Lower lobe of right lung (tissue), 2 donors: ENCODE results near the gene PALM2AKAP2. TPM values are rescaled to one million over a fixed set of nuclear protein-coding genes. Genes with fewer than 3 reads are reported as not detected.

Experiments used
- ATAC-seq, 2 donors: fragments of 200-7000 bp; cut with Tn5 transposase; one replicate each; pipeline ENCODE4 v1.9.1; 2020 to 2022; ENCODE audit warnings: mild to moderate bottlenecking in 2 of 2, moderate library complexity in 2 of 2
- DNase-seq: peaks from one replicate; pipeline ENCODE4 v3.0.0-alpha.2; 2020
- H3K27ac ChIP-seq: fragments of 200-600 bp; one replicate; pipeline ENCODE4 v1.8.0; 2022
- H3K27me3 ChIP-seq: fragments of 200-600 bp; one replicate; pipeline ENCODE4 v1.8.0; 2022; ENCODE audit warnings: low read depth
- H3K36me3 ChIP-seq: fragments of 200-600 bp; one replicate; pipeline ENCODE4 v1.8.0; 2022; ENCODE audit warnings: mild to moderate bottlenecking
- H3K4me1 ChIP-seq: fragments of 200-600 bp; one replicate; pipeline ENCODE4 v1.8.0; 2022
- H3K4me3 ChIP-seq: fragments of 200-600 bp; one replicate; pipeline ENCODE4 v1.8.0; 2022; ENCODE audit warnings: mild to moderate bottlenecking
- H3K9me3 ChIP-seq: fragments of 200-600 bp; one replicate; pipeline ENCODE4 v1.8.0; 2022
- intact Hi-C: fragments of 100-400 bp; cut with DNase I; formaldehyde crosslinking; loops from one replicate; pipeline ENCODE4 v1.11.0; 2022
- long read RNA-seq: library from polyadenylated mRNA; unstranded; transcript quantifications from one replicate; pipeline ENCODE4 v2.0.0, GENCODE V29; 2021
- total RNA-seq: library from RNA; stranded (reverse); fragmentation: NEBNext Ultra II Directional; extraction: Animal tissue kit (Norgen Biotek cat#: 25700); gene quantifications from one replicate; pipeline ENCODE4 v1.2.1, GENCODE V29; 2021
- TF ChIP-seq, protein P1 (sequence below): fragments of 200-600 bp; IDR thresholded peaks from one replicate; pipeline ENCODE4 v1.8.0; 2022; ENCODE audit warnings: antibody characterized with exemption, mild to moderate bottlenecking
- donor health status: DM: no; HTN: yes; CAD: no; lungs with severe emphysema.

Gene PALM2AKAP2
- total RNA-seq, result 26.2 TPM
- long read RNA-seq, partial matches to known transcripts, result 13 of 21 reads
- long read RNA-seq, other reads (novel, unspliced or antisense), result 7 of 21 reads

DNA sequence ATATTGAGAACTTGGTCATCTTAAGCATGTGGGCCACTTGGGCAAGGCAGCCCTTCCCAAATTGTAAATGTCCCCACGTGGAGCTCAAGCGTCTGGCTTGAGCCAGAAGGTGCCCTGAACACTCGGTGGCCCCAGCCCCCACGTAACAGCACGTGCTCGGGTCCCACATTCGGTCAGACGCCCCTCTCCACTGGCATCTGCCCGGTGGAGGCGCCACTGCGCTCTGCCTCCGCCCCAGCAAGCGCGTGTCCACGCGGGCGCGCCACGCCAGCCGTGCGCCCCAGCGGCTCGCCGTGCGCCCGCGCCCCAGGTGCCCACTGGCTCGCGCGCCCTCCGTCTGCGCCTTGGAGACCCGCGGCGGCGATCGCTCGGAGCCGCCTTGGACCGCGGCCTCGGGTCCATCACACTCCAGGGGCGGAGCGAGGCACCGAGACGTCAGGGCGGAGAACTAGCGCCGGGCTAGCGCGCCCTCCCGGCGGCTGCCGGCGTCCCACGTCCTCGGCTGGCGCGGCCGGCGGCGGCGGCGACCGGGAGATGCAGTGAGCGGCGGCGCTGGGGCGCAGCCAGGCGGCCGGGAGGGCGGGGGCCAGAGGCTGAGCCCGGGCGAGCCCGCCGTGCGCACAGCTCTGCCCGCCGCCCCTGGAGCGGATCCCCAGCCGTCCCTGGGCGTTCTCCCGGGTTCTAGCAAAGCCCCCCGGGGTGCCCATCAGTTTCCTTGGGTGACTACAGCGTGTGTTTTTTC, at the start of gene PALM2AKAP2:
Gene PALM2AKAP2 (plus strand): TSS at position 488 of the 742 bp plus-strand sequence. CDS start 291 bp downstream, outside the sequence.
- Histone ChIP-seq H3K27me3 (peaks cover 14% of the 10 kb centered on the region), H3K27ac (peak within 1 kb of the TSS; percentile 69), H3K36me3 (no peaks in the 10 kb centered on the region), H3K4me1 (no peaks in the 10 kb centered on the region), H3K4me3 (peak within 1 kb of the TSS; percentile 59), H3K9me3 (no peaks in the 10 kb centered on the region)
- peak; percentile 70 to 90 for ATAC-seq
- peak; percentile 55 for DNase-seq
- TF ChIP-seq, protein P1, sequence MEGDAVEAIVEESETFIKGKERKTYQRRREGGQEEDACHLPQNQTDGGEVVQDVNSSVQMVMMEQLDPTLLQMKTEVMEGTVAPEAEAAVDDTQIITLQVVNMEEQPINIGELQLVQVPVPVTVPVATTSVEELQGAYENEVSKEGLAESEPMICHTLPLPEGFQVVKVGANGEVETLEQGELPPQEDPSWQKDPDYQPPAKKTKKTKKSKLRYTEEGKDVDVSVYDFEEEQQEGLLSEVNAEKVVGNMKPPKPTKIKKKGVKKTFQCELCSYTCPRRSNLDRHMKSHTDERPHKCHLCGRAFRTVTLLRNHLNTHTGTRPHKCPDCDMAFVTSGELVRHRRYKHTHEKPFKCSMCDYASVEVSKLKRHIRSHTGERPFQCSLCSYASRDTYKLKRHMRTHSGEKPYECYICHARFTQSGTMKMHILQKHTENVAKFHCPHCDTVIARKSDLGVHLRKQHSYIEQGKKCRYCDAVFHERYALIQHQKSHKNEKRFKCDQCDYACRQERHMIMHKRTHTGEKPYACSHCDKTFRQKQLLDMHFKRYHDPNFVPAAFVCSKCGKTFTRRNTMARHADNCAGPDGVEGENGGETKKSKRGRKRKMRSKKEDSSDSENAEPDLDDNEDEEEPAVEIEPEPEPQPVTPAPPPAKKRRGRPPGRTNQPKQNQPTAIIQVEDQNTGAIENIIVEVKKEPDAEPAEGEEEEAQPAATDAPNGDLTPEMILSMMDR, result peak; percentile 8
- intact Hi-C loops, result no loop called here

DNA sequence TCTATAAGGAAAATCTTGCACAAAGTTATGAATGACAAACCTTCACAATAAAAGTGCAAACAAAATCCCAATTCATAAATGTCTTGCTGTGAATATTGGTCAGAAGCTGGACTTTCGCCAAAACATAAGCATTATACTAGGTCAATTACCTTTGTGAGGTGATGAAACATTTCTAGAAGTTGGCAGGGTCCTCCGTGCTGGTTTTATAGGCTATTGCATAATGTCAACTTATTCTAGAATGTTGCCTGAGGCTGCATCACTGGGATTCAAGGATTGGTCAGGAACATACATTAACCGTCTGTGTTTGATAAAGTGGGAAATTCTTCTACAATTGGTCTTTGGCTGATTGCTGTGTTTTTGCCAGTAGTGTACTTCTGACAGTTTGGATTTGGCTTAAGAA, 49.8 kb upstream of the PALM2AKAP2 start:
- intact Hi-C loops, result no loop called here
- Histone ChIP-seq H3K27me3 (no peaks in the 10 kb centered on the region), H3K9me3 (no peaks in the 10 kb centered on the region), H3K27ac (no peak overlapping the region), H3K4me3 (no peak overlapping the region), H3K4me1 (no peaks in the 10 kb centered on the region), H3K36me3 (no peaks in the 10 kb centered on the region)
- no peak for DNase-seq
- ATAC-seq, result peak in 1 of 2 donors; percentile 57
- TF ChIP-seq, protein P1, result no peak

DNA sequence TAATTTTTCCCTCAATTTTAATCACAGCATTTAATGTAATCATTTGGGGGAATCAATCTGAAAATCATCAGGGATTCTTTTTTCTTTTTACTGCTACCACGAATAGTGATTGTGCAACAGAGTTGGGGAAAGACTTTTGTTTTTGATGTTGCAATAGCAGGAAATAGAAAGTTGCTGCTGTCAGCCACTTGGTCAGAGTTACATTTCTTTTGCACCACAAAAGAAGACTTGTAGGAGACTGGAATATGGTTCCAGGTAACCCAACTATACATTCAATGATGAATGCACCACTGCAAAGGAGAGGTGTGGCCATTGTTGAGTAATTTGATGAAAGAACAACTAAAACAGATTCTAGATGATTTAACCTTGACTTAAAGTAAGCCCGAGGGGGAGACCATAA, 46.3 kb upstream of the PALM2AKAP2 start:
- Histone ChIP-seq H3K27ac (no peak overlapping the region), H3K36me3 (no peaks in the 10 kb centered on the region), H3K4me1 (no peaks in the 10 kb centered on the region), H3K9me3 (no peaks in the 10 kb centered on the region), H3K27me3 (no peaks in the 10 kb centered on the region), H3K4me3 (no peak overlapping the region)
- DNase-seq, result no peak
- TF ChIP-seq, protein P1, result no peak
- intact Hi-C loops, result no loop called here
- ATAC-seq, result no peak

DNA sequence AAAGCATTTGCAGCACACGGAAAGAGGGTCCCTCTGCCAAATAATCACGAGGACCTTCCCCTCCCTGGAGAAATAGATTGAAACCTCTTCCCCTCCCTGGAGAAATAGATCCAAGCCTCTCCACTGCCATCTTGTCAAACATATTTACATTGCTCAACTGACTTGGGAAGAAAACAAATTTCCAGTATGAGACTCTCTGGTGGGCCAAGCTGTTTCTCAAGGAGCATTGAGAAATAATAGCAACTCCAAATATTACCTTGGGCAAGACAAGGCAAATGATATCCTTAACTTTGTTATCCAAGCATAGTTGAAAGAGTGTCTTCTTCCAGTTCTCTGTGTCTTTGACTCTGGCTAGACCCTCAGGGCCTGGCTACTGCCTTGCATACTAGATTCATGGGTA, 45.2 kb upstream of the PALM2AKAP2 start:
- no peak overlapping the region for H3K27ac ChIP-seq
- no peaks in the 10 kb centered on the region for H3K27me3 ChIP-seq
- H3K4me1 ChIP-seq, result no peaks in the 10 kb centered on the region
- TF ChIP-seq, protein P1, result no peak
- intact Hi-C loops, result no loop called here
- no peaks in the 10 kb centered on the region for H3K36me3 ChIP-seq
- DNase-seq (no peak), ATAC-seq (no peak)
- H3K9me3 ChIP-seq, result no peaks in the 10 kb centered on the region
- H3K4me3 ChIP-seq, result no peak overlapping the region

DNA sequence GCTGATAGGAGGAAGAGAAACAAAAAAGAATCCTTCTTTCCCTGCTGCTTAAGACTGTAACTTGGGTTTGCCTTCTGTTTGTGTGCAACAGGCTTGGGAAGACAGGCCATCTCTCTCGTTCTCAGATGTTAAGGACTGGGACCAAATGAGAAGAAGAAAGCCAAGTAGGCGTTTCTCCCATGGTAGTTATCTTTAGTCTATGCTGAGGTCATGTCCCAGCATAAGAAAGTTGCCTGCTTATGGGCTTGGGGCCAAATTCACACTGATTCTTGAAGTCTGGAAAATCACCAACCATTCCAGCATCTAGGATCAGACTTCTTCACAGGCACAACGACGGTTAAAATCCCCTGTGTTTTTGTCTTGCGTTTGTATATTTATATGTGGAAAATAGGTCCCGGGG, 44.2 kb upstream of the PALM2AKAP2 start:
- Histone ChIP-seq H3K27ac (no peak overlapping the region), H3K27me3 (no peaks in the 10 kb centered on the region), H3K4me3 (no peak overlapping the region), H3K36me3 (no peaks in the 10 kb centered on the region), H3K9me3 (no peaks in the 10 kb centered on the region), H3K4me1 (no peaks in the 10 kb centered on the region)
- ATAC-seq, result no peak
- TF ChIP-seq, protein P1, result no peak
- intact Hi-C loops, result no loop called here
- no peak for DNase-seq
